ENCODE results near the gene ST8SIA5. TPM values are rescaled to one million over a fixed set of nuclear protein-coding genes. Genes with fewer than 3 reads are reported as not detected.

Gene ST8SIA5
- total RNA-seq, 2 experiments from 2014 or later: 0.08 TPM; not detected in 1

DNA sequence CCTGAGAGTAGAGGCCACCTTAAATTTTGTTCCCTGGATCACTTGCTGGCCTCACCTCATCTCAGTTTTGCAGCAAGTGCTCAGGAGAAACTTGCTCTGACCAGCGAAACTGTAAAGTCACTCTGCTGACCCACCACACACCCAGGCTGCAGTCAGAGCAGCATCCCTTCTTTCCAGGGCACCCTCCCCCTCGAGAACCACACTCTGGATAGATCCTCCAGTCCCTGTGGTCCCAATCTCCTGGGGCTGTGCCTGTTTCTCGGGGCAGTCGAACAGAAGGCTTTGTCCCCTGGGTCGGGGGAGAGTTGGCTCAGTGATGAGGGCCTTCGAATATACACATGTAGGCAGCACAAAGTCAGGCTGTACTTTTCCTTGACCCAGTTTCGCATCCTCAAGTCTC lies 18.4 kb downstream of the ST8SIA5 start:
- Histone ChIP-seq H3K4me3 (ENCODE audit: low read length) (no peak overlapping the region), H3K36me3 (ENCODE audit: insufficient read depth, low read length) (no peaks in the 10 kb centered on the region), H3K9me3 (ENCODE audit: control insufficient read depth in 1 of 2, insufficient read depth in 1 of 2, low read length in 2 of 2) (peaks cover 0 to 5% of the 10 kb centered on the region in 2 experiments), H3K27ac (ENCODE audit: low read depth in 1 of 2, low read length in 2 of 2) (no peak overlapping the region), H3K27me3 (ENCODE audit: control insufficient read depth in 1 of 2, insufficient read depth in 2 of 2, low read length in 2 of 2) (peaks cover 0 to 4% of the 10 kb centered on the region in 2 experiments), H3K4me1 (ENCODE audit: insufficient read depth, low read length) (no peaks in the 10 kb centered on the region)
- ChIA-PET POLR2A (no interaction called here), CTCF (no interaction called here)
- Mint-ChIP-seq H3K4me3 (no peak overlapping the region), H3K9me3 (peaks cover 2% of the 10 kb centered on the region), H3K27ac (no peak overlapping the region), H3K27me3 (peaks cover 42% of the 10 kb centered on the region), H3K36me3 (ENCODE audit: low read depth) (no peaks in the 10 kb centered on the region), H3K4me1 (ENCODE audit: low read depth) (no peaks in the 10 kb centered on the region)
- TF ChIP-seq, protein P1, sequence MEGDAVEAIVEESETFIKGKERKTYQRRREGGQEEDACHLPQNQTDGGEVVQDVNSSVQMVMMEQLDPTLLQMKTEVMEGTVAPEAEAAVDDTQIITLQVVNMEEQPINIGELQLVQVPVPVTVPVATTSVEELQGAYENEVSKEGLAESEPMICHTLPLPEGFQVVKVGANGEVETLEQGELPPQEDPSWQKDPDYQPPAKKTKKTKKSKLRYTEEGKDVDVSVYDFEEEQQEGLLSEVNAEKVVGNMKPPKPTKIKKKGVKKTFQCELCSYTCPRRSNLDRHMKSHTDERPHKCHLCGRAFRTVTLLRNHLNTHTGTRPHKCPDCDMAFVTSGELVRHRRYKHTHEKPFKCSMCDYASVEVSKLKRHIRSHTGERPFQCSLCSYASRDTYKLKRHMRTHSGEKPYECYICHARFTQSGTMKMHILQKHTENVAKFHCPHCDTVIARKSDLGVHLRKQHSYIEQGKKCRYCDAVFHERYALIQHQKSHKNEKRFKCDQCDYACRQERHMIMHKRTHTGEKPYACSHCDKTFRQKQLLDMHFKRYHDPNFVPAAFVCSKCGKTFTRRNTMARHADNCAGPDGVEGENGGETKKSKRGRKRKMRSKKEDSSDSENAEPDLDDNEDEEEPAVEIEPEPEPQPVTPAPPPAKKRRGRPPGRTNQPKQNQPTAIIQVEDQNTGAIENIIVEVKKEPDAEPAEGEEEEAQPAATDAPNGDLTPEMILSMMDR (IDR thresholded peaks at IDR 0.05): no peak
- intact Hi-C loops (cut with DNase I, micrococcal nuclease): no loop called here
- no peak for DNase-seq
- ATAC-seq (ENCODE audit: poor library complexity): no peak

DNA sequence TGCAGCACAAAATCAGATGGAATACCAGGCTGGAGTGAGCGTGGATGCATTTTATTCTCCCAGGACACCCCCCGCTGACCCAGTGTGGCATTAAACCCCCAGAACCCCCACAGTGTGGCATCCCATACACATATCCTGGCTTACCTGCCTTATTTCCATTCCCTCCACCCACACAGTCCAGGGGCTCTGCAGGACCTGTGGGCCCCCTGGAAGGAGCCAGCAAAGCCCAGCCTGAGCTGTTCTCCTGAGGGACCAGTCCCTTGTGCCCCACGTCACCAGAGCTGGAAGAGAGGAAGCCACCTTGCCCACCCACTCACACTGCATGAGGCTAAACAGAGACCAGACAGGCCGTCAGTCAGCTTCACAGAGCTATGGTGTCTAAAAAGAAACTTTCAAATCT lies 20.1 kb downstream of the ST8SIA5 start:
- no peak for ATAC-seq (ENCODE audit: poor library complexity)
- DNase-seq: no peak
- H3K4me3 ChIP-seq (ENCODE audit: low read length): no peak overlapping the region
- H3K27ac ChIP-seq (ENCODE audit: low read depth in 1 of 2, low read length in 2 of 2): no peak overlapping the region
- Mint-ChIP-seq H3K4me1 (ENCODE audit: low read depth) (no peaks in the 10 kb centered on the region), H3K4me3 (no peak overlapping the region), H3K27me3 (peaks cover 45% of the 10 kb centered on the region), H3K9me3 (peaks cover 2% of the 10 kb centered on the region), H3K27ac (no peak overlapping the region), H3K36me3 (ENCODE audit: low read depth) (no peaks in the 10 kb centered on the region)
- ChIA-PET POLR2A (no interaction called here), CTCF (no interaction called here)
- no peaks in the 10 kb centered on the region for H3K36me3 ChIP-seq (ENCODE audit: insufficient read depth, low read length)
- no peaks in the 10 kb centered on the region for H3K4me1 ChIP-seq (ENCODE audit: insufficient read depth, low read length)
- TF ChIP-seq, protein P1 (IDR thresholded peaks at IDR 0.05): no peak
- peaks cover 0 to 4% of the 10 kb centered on the region in 2 experiments for H3K27me3 ChIP-seq (ENCODE audit: control insufficient read depth in 1 of 2, insufficient read depth in 2 of 2, low read length in 2 of 2)
- intact Hi-C loops (cut with DNase I, micrococcal nuclease): no loop called here
- peaks cover 0 to 5% of the 10 kb centered on the region in 2 experiments for H3K9me3 ChIP-seq (ENCODE audit: control insufficient read depth in 1 of 2, insufficient read depth in 1 of 2, low read length in 2 of 2)

DNA sequence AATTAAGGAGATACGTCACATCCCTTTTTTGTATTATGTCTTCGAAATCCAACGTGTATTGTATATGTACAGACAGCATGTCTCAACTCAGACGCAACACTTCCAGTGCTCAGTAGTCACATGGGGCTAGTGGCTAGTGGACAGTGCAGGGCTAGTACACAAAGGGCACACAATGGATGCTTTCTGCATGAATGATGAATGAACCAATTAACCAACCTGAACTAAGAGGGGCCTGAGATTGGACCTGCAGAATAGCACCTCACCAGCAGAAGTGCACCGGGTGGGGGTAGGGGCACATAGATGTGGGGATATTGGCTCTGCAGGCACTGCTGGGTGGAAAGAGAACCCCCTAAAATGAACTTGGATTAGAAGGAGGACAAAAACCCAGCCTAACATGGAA lies 20.7 kb downstream of the ST8SIA5 start:
- TF ChIP-seq, protein P1 (IDR thresholded peaks at IDR 0.05): no peak
- H3K9me3 Mint-ChIP-seq: peaks cover 2% of the 10 kb centered on the region
- Histone ChIP-seq H3K27me3 (ENCODE audit: control insufficient read depth in 1 of 2, insufficient read depth in 2 of 2, low read length in 2 of 2) (peaks cover 0 to 4% of the 10 kb centered on the region in 2 experiments), H3K4me1 (ENCODE audit: insufficient read depth, low read length) (no peaks in the 10 kb centered on the region), H3K4me3 (ENCODE audit: low read length) (no peak overlapping the region), H3K9me3 (ENCODE audit: control insufficient read depth in 1 of 2, insufficient read depth in 1 of 2, low read length in 2 of 2) (peaks cover 0 to 11% of the 10 kb centered on the region in 2 experiments), H3K36me3 (ENCODE audit: insufficient read depth, low read length) (no peaks in the 10 kb centered on the region), H3K27ac (ENCODE audit: low read depth in 1 of 2, low read length in 2 of 2) (no peak overlapping the region)
- H3K4me1 Mint-ChIP-seq (ENCODE audit: low read depth): no peaks in the 10 kb centered on the region
- CTCF ChIA-PET: no interaction called here
- no peak overlapping the region for H3K4me3 Mint-ChIP-seq
- no peak for DNase-seq
- peaks cover 49% of the 10 kb centered on the region for H3K27me3 Mint-ChIP-seq
- intact Hi-C loops (cut with DNase I, micrococcal nuclease): no loop called here
- no peak overlapping the region for H3K27ac Mint-ChIP-seq
- POLR2A ChIA-PET: no interaction called here
- H3K36me3 Mint-ChIP-seq (ENCODE audit: low read depth): no peaks in the 10 kb centered on the region
- ATAC-seq (ENCODE audit: poor library complexity): no peak
